IMR-90 (cell line): ENCODE results near the gene FAR2.

Experiments used
- CHD1 ChIP-seq: IDR thresholded peaks from 2 replicates; pipeline ENCODE4 v1.6.1; 2012; ENCODE audit warnings: low read depth, low read length, improper control_type of control experiment
- CTCF ChIP-seq: conservative IDR thresholded peaks from 2 replicates; pipeline ENCODE4 v1.5.1; 2012; ENCODE audit warnings: mild to moderate bottlenecking, low read depth, low read length, improper control_type of control experiment
- POLR2A ChIP-seq: IDR thresholded peaks from 2 replicates; pipeline ENCODE4 v1.6.1; 2012; ENCODE audit warnings: mild to moderate bottlenecking, low read depth, low read length

GRCh38 chr12:29102741-29103140, 46.3 kb upstream of the FAR2 start:
- TF ChIP-seq CTCF (no peak), POLR2A (no peak), CHD1 (no peak)
